Measurements from ENCODE around the gene NRCAM.

GRCh38 chr7:108467391-108467790, 11.2 kb upstream of the NRCAM start:
- no peak for TF ChIP-seq CTCF (IDR thresholded peaks at IDR 0.05)
- no peak for TF ChIP-seq POLR2A (IDR thresholded peaks at IDR 0.05)
